WTC11 (cell line): ENCODE measurements around the gene DNAJC6. TPM values are rescaled to one million over a fixed set of nuclear protein-coding genes. Genes with fewer than 3 reads are reported as not detected.

ENCODE experiments used
- ATAC-seq: fragments of 200-7000 bp; cut with Tn5 transposase; 2 replicates; pipeline ENCODE4 v1.10.0; 2021; ENCODE audit warnings: mild to moderate bottlenecking, moderate library complexity
- CTCF ChIA-PET: fragments of 300-600 bp; sonication (Branson Sonifier 250); formaldehyde crosslinking; loops from one replicate; lab custom pipeline; 2021; ENCODE audit warnings: antibody characterized with exemption; lab: Charles Lee
- POLR2A ChIA-PET: fragments of 350-600 bp; sonication (Branson Sonifier 250); formaldehyde crosslinking; loops from one replicate; lab custom pipeline; 2021; ENCODE audit warnings: antibody characterized with exemption; lab: Charles Lee
- DNase-seq: peaks from one replicate; pipeline ENCODE4 v3.0.0; 2021; ENCODE audit warnings: low spot score
- H3K27ac Mint-ChIP-seq: 2 replicates; pipeline ENCODE4 v1.8.0; 2021; ENCODE audit warnings: mixed read lengths
- H3K27me3 Mint-ChIP-seq: 2 replicates; pipeline ENCODE4 v1.8.0; 2021; ENCODE audit warnings: low read depth, mild to moderate bottlenecking, moderate library complexity, mixed read lengths
- H3K36me3 Mint-ChIP-seq: 2 replicates; pipeline ENCODE4 v1.8.0; 2021; ENCODE audit warnings: mixed read lengths
- H3K4me1 Mint-ChIP-seq: 2 replicates; pipeline ENCODE4 v1.8.0; 2022; ENCODE audit warnings: mixed read lengths
- H3K4me3 Mint-ChIP-seq: 2 replicates; pipeline ENCODE4 v1.8.0; 2021; ENCODE audit warnings: mild to moderate bottlenecking, moderate library complexity, mixed read lengths
- H3K9me3 Mint-ChIP-seq: 2 replicates; pipeline ENCODE4 v1.8.0; 2021; ENCODE audit warnings: mixed read lengths
- EMX1 ChIP-seq: fragments of 250-450 bp; sonication (Bioruptor Pico); IDR thresholded peaks from 2 replicates; pipeline ENCODE4 v1.8.0; 2021; ENCODE audit warnings: mild to moderate bottlenecking
- ETV6 ChIP-seq: sonication (generic); formaldehyde crosslinking; IDR thresholded peaks from 2 replicates; pipeline ENCODE4 v1.8.1; 2022; ENCODE audit warnings: mild to moderate bottlenecking, missing genetic modification reagents
- HMGA2 ChIP-seq: fragments of 250-450 bp; sonication (Bioruptor Pico); IDR thresholded peaks from 2 replicates; pipeline ENCODE4 v1.4.0; 2021; ENCODE audit warnings: mild to moderate bottlenecking, moderate library complexity
- IRF2 ChIP-seq: sonication (generic); formaldehyde crosslinking; IDR thresholded peaks from 2 replicates; pipeline ENCODE4 v1.8.0; 2022; ENCODE audit warnings: low read depth, missing genetic modification reagents, borderline replicate concordance
- JUN ChIP-seq: sonication (generic); formaldehyde crosslinking; IDR thresholded peaks from 2 replicates; pipeline ENCODE4 v1.8.0; 2023; ENCODE audit warnings: mild to moderate bottlenecking, missing genetic modification reagents
- KAT7 ChIP-seq: sonication (generic); formaldehyde crosslinking; IDR thresholded peaks from 2 replicates; pipeline ENCODE4 v1.8.1; 2023; ENCODE audit warnings: missing genetic modification reagents, mild to moderate bottlenecking, borderline replicate concordance
- OVOL2 ChIP-seq: fragments of 250-450 bp; sonication (Bioruptor Pico); IDR thresholded peaks from 2 replicates; pipeline ENCODE4 v1.9.0; 2021; ENCODE audit warnings: mild to moderate bottlenecking, borderline replicate concordance
- SMAD3 ChIP-seq: sonication (generic); formaldehyde crosslinking; IDR thresholded peaks from 2 replicates; pipeline ENCODE4 v1.8.0; 2022; ENCODE audit warnings: missing genetic modification reagents, mild to moderate bottlenecking, borderline replicate concordance
- SOX15 ChIP-seq: fragments of 250-450 bp; sonication (Bioruptor Pico); IDR thresholded peaks from 2 replicates; pipeline ENCODE4 v1.9.0; 2021; ENCODE audit warnings: mild to moderate bottlenecking
- TEAD1 ChIP-seq: sonication (generic); formaldehyde crosslinking; IDR thresholded peaks from 2 replicates; pipeline ENCODE4 v1.8.0; 2022; ENCODE audit warnings: mild to moderate bottlenecking, missing genetic modification reagents
- ZNF121 ChIP-seq: sonication (generic); formaldehyde crosslinking; IDR thresholded peaks from 2 replicates; pipeline ENCODE4 v1.8.0; 2023; ENCODE audit warnings: missing genetic modification reagents
- ZNF138 ChIP-seq: sonication (generic); formaldehyde crosslinking; conservative IDR thresholded peaks from 2 replicates; pipeline ENCODE4 v1.8.1; 2022; ENCODE audit warnings: mild to moderate bottlenecking, moderate library complexity, missing genetic modification reagents
- ZNF396 ChIP-seq: fragments of 250-450 bp; sonication (Bioruptor Pico); IDR thresholded peaks from 2 replicates; pipeline ENCODE4 v1.8.0; 2021; ENCODE audit warnings: mild to moderate bottlenecking, moderate library complexity, borderline replicate concordance
- total RNA-seq: library from RNA; stranded (reverse); gene quantifications from 3 replicates; pipeline ENCODE4 v1.2.3, GENCODE V29; 2021
- TF ChIP-seq, protein P1 (sequence below): fragments of 250-450 bp; sonication (Bioruptor Pico); IDR thresholded peaks from 2 replicates; pipeline ENCODE4 v1.9.0; 2021; ENCODE audit warnings: mild to moderate bottlenecking
- TF ChIP-seq, protein P2 (sequence below): fragments of 250-450 bp; sonication (Bioruptor Pico); IDR thresholded peaks from 2 replicates; pipeline ENCODE4 v1.9.0; 2021; ENCODE audit warnings: moderate library complexity, mild to moderate bottlenecking, inconsistent platforms, borderline replicate concordance
- TF ChIP-seq, protein P3 (sequence below): sonication (generic); formaldehyde crosslinking; IDR thresholded peaks from 2 replicates; pipeline ENCODE4 v1.8.0; 2022; ENCODE audit warnings: mild to moderate bottlenecking, missing genetic modification reagents
- TF ChIP-seq, protein P4 (sequence below): sonication (generic); formaldehyde crosslinking; IDR thresholded peaks from 2 replicates; pipeline ENCODE4 v1.8.0; 2022; ENCODE audit warnings: mild to moderate bottlenecking, missing genetic modification reagents
- TF ChIP-seq, protein P5 (sequence below): sonication (generic); formaldehyde crosslinking; IDR thresholded peaks from 2 replicates; pipeline ENCODE4 v1.8.1; 2023; ENCODE audit warnings: mild to moderate bottlenecking, missing genetic modification reagents
- TF ChIP-seq, protein P6 (sequence below): sonication (generic); formaldehyde crosslinking; IDR thresholded peaks from 2 replicates; pipeline ENCODE4 v1.8.1; 2022; ENCODE audit warnings: low read depth, mild to moderate bottlenecking, moderate library complexity, missing genetic modification reagents, borderline replicate concordance

Gene DNAJC6
- total RNA-seq, 1 experiment from 2014 or later = 9.1 TPM

DNA sequence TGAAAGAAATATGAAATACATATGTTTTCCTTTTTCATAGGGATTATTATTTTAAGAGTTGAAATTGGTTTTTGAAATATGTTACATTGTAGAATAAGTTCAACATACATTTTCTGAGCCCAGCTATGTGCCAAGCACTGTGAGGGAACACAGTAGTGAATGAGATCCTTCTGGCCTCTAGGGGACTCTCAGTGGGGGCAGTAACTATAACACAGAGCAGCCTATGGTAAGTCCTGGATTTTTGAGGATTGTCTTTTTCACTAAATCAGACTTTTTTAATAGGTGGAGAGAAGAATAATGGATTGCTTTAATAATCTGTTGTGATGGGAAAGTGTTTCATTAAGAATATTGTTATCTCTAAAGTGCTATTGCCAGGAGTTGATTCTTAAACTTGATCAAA lies 2.4 kb downstream of the DNAJC6 start (continued):
- TF ChIP-seq KAT7 (CRISPR knock-in tag) = no peak
- TF ChIP-seq, protein P1, sequence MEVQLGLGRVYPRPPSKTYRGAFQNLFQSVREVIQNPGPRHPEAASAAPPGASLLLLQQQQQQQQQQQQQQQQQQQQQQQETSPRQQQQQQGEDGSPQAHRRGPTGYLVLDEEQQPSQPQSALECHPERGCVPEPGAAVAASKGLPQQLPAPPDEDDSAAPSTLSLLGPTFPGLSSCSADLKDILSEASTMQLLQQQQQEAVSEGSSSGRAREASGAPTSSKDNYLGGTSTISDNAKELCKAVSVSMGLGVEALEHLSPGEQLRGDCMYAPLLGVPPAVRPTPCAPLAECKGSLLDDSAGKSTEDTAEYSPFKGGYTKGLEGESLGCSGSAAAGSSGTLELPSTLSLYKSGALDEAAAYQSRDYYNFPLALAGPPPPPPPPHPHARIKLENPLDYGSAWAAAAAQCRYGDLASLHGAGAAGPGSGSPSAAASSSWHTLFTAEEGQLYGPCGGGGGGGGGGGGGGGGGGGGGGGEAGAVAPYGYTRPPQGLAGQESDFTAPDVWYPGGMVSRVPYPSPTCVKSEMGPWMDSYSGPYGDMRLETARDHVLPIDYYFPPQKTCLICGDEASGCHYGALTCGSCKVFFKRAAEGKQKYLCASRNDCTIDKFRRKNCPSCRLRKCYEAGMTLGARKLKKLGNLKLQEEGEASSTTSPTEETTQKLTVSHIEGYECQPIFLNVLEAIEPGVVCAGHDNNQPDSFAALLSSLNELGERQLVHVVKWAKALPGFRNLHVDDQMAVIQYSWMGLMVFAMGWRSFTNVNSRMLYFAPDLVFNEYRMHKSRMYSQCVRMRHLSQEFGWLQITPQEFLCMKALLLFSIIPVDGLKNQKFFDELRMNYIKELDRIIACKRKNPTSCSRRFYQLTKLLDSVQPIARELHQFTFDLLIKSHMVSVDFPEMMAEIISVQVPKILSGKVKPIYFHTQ (CRISPR knock-in tag) = no peak
- no peak for TF ChIP-seq ZNF396 (CRISPR knock-in tag)
- no peak for TF ChIP-seq SMAD3 (CRISPR knock-in tag)
- no peak for TF ChIP-seq ZNF121 (CRISPR knock-in tag)
- TF ChIP-seq, protein P2, sequence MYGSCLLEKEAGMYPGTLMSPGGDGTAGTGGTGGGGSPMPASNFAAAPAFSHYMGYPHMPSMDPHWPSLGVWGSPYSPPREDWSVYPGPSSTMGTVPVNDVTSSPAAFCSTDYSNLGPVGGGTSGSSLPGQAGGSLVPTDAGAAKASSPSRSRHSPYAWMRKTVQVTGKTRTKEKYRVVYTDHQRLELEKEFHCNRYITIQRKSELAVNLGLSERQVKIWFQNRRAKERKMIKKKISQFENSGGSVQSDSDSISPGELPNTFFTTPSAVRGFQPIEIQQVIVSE (CRISPR knock-in tag) = no peak
- no peak for TF ChIP-seq ZNF138
- TF ChIP-seq JUN (CRISPR knock-in tag) = no peak
- TF ChIP-seq, all 79 proteins: peak for 0

DNA sequence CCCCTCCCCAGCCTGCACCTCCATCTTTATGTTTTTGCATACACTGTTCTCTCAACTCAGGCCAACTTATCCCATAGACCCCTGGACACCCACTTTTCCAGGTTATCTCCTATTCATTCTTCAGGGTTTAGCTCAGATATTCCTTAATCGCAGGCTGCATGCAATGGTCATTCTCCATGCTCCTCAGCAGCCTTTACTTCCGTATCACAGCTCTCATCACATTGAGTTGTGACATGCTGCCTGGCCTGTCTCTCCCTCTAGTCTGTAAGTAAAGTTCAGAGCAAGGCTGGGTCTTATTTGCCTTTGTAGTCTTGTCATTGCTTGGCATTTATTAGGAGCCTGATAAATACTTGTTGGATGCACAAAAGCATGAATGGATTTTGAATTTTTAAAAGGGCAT lies 6.9 kb downstream of the DNAJC6 start:
- Mint-ChIP-seq H3K27me3 (no peaks in the 10 kb centered on the region), H3K36me3 (no peaks in the 10 kb centered on the region), H3K4me3 (no peak overlapping the region), H3K27ac (no peak overlapping the region), H3K4me1 (peaks cover 6% of the 10 kb centered on the region; the same call in 1 of the 2 replicates), H3K9me3 (no peaks in the 10 kb centered on the region)
- ChIA-PET CTCF (no interaction called here), POLR2A (interaction anchor here (0.8 kb wide), 1 partner anchor 122 kb away, joined by 3 read pairs; no protein-coding TSS in a partner anchor)
- TF ChIP-seq ZNF396 (CRISPR knock-in tag) = no peak
- no peak for TF ChIP-seq EMX1
- no peak for TF ChIP-seq HMGA2 (CRISPR knock-in tag)
- TF ChIP-seq SMAD3 (CRISPR knock-in tag) = no peak
- TF ChIP-seq OVOL2 (CRISPR knock-in tag) = no peak
- no peak for TF ChIP-seq IRF2 (CRISPR knock-in tag)
- no peak for TF ChIP-seq TEAD1 (CRISPR knock-in tag)
- TF ChIP-seq ETV6 = no peak
- TF ChIP-seq, protein P3, sequence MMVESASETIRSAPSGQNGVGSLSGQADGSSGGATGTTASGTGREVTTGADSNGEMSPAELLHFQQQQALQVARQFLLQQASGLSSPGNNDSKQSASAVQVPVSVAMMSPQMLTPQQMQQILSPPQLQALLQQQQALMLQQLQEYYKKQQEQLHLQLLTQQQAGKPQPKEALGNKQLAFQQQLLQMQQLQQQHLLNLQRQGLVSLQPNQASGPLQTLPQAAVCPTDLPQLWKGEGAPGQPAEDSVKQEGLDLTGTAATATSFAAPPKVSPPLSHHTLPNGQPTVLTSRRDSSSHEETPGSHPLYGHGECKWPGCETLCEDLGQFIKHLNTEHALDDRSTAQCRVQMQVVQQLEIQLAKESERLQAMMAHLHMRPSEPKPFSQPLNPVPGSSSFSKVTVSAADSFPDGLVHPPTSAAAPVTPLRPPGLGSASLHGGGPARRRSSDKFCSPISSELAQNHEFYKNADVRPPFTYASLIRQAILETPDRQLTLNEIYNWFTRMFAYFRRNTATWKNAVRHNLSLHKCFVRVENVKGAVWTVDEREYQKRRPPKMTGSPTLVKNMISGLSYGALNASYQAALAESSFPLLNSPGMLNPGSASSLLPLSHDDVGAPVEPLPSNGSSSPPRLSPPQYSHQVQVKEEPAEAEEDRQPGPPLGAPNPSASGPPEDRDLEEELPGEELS (CRISPR knock-in tag) = no peak
- TF ChIP-seq, protein P4, sequence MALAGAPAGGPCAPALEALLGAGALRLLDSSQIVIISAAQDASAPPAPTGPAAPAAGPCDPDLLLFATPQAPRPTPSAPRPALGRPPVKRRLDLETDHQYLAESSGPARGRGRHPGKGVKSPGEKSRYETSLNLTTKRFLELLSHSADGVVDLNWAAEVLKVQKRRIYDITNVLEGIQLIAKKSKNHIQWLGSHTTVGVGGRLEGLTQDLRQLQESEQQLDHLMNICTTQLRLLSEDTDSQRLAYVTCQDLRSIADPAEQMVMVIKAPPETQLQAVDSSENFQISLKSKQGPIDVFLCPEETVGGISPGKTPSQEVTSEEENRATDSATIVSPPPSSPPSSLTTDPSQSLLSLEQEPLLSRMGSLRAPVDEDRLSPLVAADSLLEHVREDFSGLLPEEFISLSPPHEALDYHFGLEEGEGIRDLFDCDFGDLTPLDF (CRISPR knock-in tag) = no peak
- TF ChIP-seq, protein P5, sequence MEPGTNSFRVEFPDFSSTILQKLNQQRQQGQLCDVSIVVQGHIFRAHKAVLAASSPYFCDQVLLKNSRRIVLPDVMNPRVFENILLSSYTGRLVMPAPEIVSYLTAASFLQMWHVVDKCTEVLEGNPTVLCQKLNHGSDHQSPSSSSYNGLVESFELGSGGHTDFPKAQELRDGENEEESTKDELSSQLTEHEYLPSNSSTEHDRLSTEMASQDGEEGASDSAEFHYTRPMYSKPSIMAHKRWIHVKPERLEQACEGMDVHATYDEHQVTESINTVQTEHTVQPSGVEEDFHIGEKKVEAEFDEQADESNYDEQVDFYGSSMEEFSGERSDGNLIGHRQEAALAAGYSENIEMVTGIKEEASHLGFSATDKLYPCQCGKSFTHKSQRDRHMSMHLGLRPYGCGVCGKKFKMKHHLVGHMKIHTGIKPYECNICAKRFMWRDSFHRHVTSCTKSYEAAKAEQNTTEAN (CRISPR knock-in tag) = no peak
- TF ChIP-seq, protein P6, sequence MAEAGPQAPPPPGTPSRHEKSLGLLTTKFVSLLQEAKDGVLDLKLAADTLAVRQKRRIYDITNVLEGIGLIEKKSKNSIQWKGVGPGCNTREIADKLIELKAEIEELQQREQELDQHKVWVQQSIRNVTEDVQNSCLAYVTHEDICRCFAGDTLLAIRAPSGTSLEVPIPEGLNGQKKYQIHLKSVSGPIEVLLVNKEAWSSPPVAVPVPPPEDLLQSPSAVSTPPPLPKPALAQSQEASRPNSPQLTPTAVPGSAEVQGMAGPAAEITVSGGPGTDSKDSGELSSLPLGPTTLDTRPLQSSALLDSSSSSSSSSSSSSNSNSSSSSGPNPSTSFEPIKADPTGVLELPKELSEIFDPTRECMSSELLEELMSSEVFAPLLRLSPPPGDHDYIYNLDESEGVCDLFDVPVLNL (CRISPR knock-in tag) = no peak
- TF ChIP-seq SOX15 = no peak
- ATAC-seq (no peak), DNase-seq (no peak)
